GM12873 (cell line): ENCODE data around the gene CCDC178.
A peak's percentile ranks its signal among the peaks of the same experiment; 100 is the strongest.

Experiments used
- TF ChIP-seq, protein P1 (sequence below): IDR thresholded peaks from 2 replicates; pipeline ENCODE4 v1.5.1; 2012; ENCODE audit warnings: low read depth, mild to moderate bottlenecking, moderate library complexity, low read length, control low read depth; ENCODE audit not compliant: insufficient read depth; ENCODE audit errors: missing control alignments

Gene CCDC178

GRCh38 chr18:33404244-33404873 is 36.2 kb downstream of the CCDC178 start:
- TF ChIP-seq, protein P1, sequence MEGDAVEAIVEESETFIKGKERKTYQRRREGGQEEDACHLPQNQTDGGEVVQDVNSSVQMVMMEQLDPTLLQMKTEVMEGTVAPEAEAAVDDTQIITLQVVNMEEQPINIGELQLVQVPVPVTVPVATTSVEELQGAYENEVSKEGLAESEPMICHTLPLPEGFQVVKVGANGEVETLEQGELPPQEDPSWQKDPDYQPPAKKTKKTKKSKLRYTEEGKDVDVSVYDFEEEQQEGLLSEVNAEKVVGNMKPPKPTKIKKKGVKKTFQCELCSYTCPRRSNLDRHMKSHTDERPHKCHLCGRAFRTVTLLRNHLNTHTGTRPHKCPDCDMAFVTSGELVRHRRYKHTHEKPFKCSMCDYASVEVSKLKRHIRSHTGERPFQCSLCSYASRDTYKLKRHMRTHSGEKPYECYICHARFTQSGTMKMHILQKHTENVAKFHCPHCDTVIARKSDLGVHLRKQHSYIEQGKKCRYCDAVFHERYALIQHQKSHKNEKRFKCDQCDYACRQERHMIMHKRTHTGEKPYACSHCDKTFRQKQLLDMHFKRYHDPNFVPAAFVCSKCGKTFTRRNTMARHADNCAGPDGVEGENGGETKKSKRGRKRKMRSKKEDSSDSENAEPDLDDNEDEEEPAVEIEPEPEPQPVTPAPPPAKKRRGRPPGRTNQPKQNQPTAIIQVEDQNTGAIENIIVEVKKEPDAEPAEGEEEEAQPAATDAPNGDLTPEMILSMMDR = peak; percentile 24

DNA sequence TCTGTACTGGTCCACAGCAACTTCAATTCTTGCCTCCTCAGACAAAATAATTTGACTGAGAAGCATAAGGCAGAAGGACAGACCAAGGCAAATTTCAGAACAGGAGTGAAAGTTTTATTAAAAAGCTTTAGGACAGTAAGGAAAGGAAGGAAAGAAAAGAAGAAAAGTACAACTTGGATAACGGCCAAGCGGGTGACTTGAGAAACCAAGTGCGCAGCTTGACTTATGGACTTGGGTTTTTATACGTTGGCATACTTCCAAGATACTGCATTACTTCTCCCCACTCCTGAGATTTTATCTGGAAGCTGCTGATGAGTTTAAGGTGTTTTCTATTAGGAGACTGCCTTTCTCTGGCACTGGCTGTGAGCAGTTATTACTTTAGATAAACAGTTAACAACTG is 64.7 kb downstream of the CCDC178 start:
- TF ChIP-seq, protein P1 = no peak

GRCh38 chr18:33372442-33372841 is 68.1 kb downstream of the CCDC178 start:
- TF ChIP-seq, protein P1 = no peak

DNA sequence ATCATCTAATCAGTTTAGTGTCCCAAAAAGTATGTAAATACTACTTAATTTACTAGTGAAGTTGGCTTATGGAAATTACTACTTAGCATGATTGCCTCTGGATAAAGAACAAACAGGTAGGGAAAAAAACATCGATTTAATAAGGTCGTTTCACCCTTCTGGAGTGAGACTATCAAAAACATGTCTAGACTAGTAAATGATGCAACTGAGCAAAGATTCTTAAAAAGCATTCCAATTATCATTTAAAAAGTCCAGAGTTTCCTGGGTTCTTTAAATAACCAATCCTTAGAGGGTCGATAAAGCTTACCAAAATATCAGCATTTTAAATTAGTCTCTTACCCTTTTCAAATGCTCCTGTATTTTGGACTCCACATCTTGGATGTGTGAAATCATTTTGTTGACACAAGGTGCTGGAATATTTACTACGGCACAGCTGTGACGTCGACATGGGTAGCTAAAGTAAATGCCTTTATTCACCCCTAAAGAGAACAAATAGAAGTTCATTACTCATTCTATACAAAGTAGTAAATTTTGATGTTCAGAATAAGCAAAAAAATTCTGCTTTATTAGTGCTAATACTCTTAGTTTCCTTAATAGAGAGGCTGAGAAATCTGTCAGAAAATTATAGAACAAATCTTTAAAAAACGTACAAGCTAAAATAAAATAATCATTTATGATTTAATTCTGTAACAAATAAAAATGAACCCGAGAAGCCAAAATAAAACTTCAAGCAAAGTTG is 70.6 kb downstream of the CCDC178 start:
- TF ChIP-seq, protein P1 = no peak

DNA sequence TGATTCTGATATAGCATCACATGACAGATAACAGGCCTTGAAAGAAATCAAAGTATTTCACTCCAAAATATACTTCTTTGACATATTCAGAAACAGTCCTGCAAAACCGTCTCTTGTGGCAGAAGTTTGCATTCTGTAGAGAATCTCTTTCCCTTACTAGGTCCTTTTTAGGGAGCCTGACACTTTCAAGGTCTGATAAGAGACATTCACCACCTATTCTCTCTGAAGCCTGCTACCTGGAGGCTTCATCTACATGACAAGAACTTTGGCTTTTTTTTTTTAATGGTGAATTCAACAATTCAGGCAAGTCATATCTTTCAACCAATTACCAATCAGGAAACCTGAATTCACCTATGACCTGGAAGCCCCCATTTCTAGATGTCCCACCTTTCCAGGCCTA is 83.8 kb downstream of the CCDC178 start:
- TF ChIP-seq, protein P1 = no peak

DNA sequence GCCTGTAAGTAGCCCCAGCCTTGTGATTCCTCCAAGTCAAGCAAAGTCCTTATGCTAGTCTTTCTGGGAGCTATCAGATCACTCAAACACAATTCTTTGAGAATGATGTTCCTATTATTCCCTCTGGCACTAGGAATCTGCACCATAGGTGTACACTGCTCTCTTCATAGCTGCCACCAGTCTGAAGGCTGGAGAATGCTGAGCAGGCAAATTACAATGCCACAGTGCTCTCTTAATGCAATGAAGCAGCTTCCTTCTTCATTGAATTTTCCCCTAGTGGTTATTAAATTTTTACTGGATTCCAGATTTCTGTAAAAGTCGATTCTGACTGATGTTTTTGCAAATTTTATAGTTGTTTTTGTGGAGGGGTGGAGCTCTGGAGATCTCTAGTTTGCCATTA is 84.8 kb downstream of the CCDC178 start:
- TF ChIP-seq, protein P1 = no peak

DNA sequence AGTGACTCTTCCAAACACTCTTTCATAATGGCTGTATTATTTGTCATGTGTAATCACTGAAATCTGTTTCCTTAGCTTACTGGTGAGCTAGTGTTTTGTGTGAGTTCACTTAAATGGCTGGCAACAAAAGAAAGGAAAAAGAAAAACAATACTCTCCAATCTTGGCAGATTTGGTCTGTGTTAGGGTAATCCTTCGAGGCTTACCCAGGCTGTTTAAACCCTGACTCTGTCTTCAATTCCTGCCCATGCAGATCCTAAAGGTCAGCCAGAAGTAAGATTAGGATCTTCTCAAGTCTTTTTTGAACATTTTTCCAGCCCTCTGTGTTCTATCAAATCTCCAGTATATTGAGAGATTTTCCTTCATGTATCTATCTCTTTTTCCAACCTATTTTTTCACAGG is 85.3 kb downstream of the CCDC178 start:
- TF ChIP-seq, protein P1 = no peak
